WI38 (cell line): ENCODE measurements around the gene PEAK1.

Experiments
- H3K4me3 ChIP-seq: 2 replicates; pipeline ENCODE4 v1.5.1; 2011; ENCODE audit warnings: low read depth, mild to moderate bottlenecking, control low read depth, low read length
- TF ChIP-seq, protein P1 (sequence below): IDR thresholded peaks from 2 replicates; pipeline ENCODE4 v1.5.1; 2012; ENCODE audit warnings: low read depth, mild to moderate bottlenecking, control low read depth, low read length

Gene PEAK1

DNA sequence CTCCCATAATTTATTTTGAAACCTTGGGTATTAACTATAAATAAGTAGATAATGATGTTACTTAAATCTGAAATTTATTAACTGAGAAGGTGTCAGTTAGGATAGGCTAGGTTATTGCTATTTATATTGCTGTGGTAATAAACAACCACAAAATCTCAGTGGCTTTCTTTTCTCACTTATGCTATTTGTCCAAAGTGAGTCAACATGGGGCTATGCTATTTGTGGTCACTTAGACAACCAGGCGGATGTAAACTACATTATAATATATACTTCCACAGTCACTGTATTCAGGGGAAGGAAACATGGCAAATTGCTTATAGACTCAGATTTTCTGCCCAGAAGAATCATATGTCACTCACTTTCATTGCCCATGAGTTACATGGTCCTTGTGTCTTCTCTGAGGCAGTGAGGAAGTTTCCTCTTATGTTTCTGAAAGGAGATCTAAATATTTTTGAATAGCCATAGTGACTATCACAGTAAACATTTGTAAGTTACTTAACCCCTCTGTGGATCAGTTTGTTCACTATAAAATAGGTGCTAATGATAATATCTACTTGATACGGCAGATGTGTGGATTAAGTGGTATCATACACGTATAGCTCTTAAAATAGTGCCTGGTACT lies 20.6 kb upstream of the PEAK1 start:
- no peak overlapping the region for H3K4me3 ChIP-seq
- TF ChIP-seq, protein P1, sequence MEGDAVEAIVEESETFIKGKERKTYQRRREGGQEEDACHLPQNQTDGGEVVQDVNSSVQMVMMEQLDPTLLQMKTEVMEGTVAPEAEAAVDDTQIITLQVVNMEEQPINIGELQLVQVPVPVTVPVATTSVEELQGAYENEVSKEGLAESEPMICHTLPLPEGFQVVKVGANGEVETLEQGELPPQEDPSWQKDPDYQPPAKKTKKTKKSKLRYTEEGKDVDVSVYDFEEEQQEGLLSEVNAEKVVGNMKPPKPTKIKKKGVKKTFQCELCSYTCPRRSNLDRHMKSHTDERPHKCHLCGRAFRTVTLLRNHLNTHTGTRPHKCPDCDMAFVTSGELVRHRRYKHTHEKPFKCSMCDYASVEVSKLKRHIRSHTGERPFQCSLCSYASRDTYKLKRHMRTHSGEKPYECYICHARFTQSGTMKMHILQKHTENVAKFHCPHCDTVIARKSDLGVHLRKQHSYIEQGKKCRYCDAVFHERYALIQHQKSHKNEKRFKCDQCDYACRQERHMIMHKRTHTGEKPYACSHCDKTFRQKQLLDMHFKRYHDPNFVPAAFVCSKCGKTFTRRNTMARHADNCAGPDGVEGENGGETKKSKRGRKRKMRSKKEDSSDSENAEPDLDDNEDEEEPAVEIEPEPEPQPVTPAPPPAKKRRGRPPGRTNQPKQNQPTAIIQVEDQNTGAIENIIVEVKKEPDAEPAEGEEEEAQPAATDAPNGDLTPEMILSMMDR: no peak

DNA sequence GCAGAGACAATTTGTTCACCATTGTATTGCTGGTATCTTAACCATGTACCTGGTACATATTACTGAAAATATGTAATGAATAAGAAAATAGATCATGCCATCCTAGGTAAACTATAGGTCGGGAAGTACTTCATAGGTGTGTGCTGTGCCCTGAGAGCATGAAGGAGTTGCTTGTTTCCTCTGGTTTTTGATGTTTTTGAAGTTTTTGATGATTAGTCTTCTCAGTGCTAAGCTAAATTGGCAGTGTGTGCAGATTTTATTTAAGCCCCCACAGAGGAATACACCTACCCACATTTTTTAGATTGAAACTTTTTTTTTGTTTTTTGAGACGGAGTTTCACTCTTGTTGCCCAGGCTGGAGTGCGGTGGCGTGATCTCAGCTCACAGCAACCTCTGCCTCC lies 17.4 kb upstream of the PEAK1 start:
- TF ChIP-seq, protein P1: no peak
- H3K4me3 ChIP-seq: no peak overlapping the region

DNA sequence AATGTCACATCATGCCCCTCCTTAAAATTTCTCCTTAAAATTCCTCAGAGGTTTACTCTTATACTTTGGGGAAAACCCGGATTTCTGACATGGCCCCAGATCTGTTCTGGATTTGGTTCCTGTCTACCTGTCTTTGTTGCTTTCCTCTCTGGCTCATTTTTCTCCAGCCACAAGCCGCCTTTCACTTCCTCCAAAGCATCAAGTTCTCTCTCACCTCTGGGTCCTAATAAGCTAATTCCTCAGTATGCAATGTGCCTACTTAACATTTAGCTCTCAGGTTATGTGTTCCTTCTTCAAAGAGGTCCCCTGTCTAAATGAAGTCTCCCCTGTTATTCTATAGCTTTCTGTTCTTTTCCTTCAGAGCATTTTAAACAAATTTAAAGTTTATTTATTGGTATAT lies 16.9 kb upstream of the PEAK1 start:
- H3K4me3 ChIP-seq: no peak overlapping the region
- TF ChIP-seq, protein P1: no peak

DNA sequence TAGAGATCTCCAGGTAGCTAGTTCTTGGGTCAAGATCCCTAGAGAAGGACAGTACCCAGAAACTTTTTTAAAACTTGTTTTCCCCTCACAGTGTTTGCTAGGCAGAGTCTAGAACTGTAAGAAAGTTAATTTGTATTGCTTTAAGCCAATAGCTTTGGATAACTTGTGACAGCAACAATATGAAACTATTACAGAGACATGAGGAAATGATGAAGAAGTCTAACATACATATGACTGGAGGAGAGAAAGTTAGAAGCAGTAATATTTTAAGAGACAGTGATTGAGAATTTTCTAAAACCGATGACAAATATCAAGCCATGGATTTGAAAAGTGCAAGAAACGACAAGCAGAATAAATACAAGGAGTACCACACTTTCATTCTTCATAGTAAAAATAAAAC lies 10.7 kb upstream of the PEAK1 start:
- no peak overlapping the region for H3K4me3 ChIP-seq
- TF ChIP-seq, protein P1: no peak

DNA sequence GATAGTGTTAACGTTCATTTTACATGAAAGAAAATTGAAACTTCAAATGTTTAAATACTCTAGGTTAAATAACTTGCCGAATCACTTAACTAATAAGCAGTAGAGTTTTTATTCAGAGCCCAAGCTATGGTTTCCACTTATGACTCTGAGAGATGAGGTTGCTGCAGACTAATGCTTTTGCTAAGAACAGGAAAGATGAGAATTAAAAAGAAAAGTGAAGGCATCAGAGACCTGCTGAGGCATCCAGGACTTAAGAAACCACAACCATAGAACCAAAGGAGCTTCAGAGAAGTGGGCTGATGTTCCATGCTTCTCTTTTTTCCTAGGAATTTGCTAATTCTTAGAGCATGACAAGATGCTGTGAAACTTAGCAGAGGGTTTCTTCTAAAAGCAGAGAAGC lies 10.3 kb upstream of the PEAK1 start:
- TF ChIP-seq, protein P1: no peak
- no peak overlapping the region for H3K4me3 ChIP-seq

- TF ChIP-seq, protein P1: no peak
These were observed 7.0 kb upstream of the PEAK1 start for GRCh38 chr15:77426871-77427270.

DNA sequence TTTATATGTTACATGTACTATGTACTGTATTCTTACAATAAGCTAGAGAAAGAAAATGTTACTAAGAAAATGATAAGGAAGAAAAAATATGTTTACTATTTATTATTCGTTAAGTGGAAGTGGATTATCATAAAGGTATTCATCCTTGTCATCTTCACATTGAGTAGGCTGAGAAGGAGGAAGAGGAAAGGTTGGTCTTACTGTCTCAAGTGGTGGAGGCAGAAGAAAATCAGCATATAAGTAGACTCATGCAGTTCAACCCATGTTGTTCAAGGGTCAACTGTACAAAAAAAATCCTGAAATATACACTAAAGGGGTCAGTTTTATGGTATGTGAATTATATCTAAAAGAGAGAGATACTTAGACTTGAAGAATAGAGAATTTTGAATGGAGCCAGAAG lies 6.5 kb upstream of the PEAK1 start:
- H3K4me3 ChIP-seq: no peak overlapping the region
- TF ChIP-seq, protein P1: no peak

More at GRCh38 chr15:77426871-77427270, 7.0 kb upstream of the PEAK1 start:
- no peak overlapping the region for H3K4me3 ChIP-seq
